Stimulated activated naive CD8-positive, alpha-beta T cell treated with anti-CD3 and anti-CD28 coated beads, Interleukin-15, amount 100 ng/mL, for 72 hours (primary cell): ENCODE results near the gene LY6G6F.

Experiments
- ATAC-seq: fragments of 150-1000 bp; cut with Tn5 transposase; 2 replicates; pipeline ENCODE4 v1.10.0; 2021; ENCODE audit warnings: mild to moderate bottlenecking, moderate library complexity
- DNase-seq, 2 donors: peaks; one replicate each; pipeline ENCODE4 v3.0.0; 2021 to 2022
- H3K27ac Mint-ChIP-seq, 2 donors: one replicate each; pipeline ENCODE4 v1.8.0; 2022; ENCODE audit warnings: mild to moderate bottlenecking in 2 of 2, mixed read lengths in 2 of 2, moderate library complexity in 2 of 2
- H3K27me3 Mint-ChIP-seq: one replicate; pipeline ENCODE4 v1.8.0; 2022; ENCODE audit warnings: mixed read lengths
- H3K4me1 Mint-ChIP-seq: one replicate; pipeline ENCODE4 v1.8.0; 2022; ENCODE audit warnings: mild to moderate bottlenecking, mixed read lengths
- H3K4me3 Mint-ChIP-seq, 2 donors: one replicate each; pipeline ENCODE4 v1.8.0; 2022; ENCODE audit warnings: mild to moderate bottlenecking in 2 of 2, mixed read lengths in 2 of 2, moderate library complexity in 1 of 2
- H3K9me3 Mint-ChIP-seq, 2 donors: one replicate each; pipeline ENCODE4 v1.8.0; 2022; ENCODE audit warnings: mixed read lengths in 2 of 2

LY6G6F gene

GRCh38 chr6:31723980-31724691 lies 17.5 kb downstream of the LY6G6F start:
- DNase-seq (no peak), ATAC-seq (no peak)
- no peak overlapping the region for H3K27ac Mint-ChIP-seq
- H3K4me3 Mint-ChIP-seq = peak overlapping the region in 1 of 2 donors; percentile 30
- H3K27me3 Mint-ChIP-seq = no peaks in the 10 kb centered on the region
- H3K4me1 Mint-ChIP-seq = peaks cover 47% of the 10 kb centered on the region
- H3K9me3 Mint-ChIP-seq = no peaks in the 10 kb centered on the region

GRCh38 chr6:31725502-31726350 lies 19.1 kb downstream of the LY6G6F start:
- H3K4me3 Mint-ChIP-seq = no peak overlapping the region
- H3K27ac Mint-ChIP-seq = peak overlapping the region in 1 of 2 donors; percentile 6
- peaks cover 63% of the 10 kb centered on the region for H3K4me1 Mint-ChIP-seq
- H3K9me3 Mint-ChIP-seq = no peaks in the 10 kb centered on the region
- ATAC-seq (no peak), DNase-seq (no peak)
- H3K27me3 Mint-ChIP-seq = no peaks in the 10 kb centered on the region

GRCh38 chr6:31727034-31727716 lies 20.5 kb downstream of the LY6G6F start:
- H3K27ac Mint-ChIP-seq = no peak overlapping the region
- no peaks in the 10 kb centered on the region for H3K27me3 Mint-ChIP-seq
- peaks cover 74% of the 10 kb centered on the region for H3K4me1 Mint-ChIP-seq
- DNase-seq = no peak
- peak overlapping the region in 1 of 2 donors; percentile 15 for H3K4me3 Mint-ChIP-seq
- no peak for ATAC-seq
- H3K9me3 Mint-ChIP-seq = no peaks in the 10 kb centered on the region

- no peaks in the 10 kb centered on the region for H3K27me3 Mint-ChIP-seq
- DNase-seq (no peak), ATAC-seq (no peak)
- peak overlapping the region in 1 of 2 donors; percentile 89 for H3K4me3 Mint-ChIP-seq
- H3K4me1 Mint-ChIP-seq = peaks cover 76% of the 10 kb centered on the region
- no peaks in the 10 kb centered on the region for H3K9me3 Mint-ChIP-seq
- H3K27ac Mint-ChIP-seq = no peak overlapping the region
Measured at GRCh38 chr6:31727717-31728671, 21.3 kb downstream of the LY6G6F start.

GRCh38 chr6:31728767-31729514 lies 22.3 kb downstream of the LY6G6F start, which contains the start of gene DDAH2:
DDAH2 (minus strand) TSS chr6:31729299; CDS start chr6:31729161, 138 bp downstream.
- peak within 1 kb of the TSS; percentile 64 to 69 for H3K27ac Mint-ChIP-seq
- H3K9me3 Mint-ChIP-seq = no peaks in the 10 kb centered on the region
- ATAC-seq (peak; percentile 43), DNase-seq (no peak)
- H3K27me3 Mint-ChIP-seq = no peaks in the 10 kb centered on the region
- peak within 1 kb of the TSS; percentile 89 for H3K4me3 Mint-ChIP-seq
- H3K4me1 Mint-ChIP-seq = peaks cover 76% of the 10 kb centered on the region

GRCh38 chr6:31729515-31729978 lies 22.9 kb downstream of the LY6G6F start:
- Mint-ChIP-seq H3K27ac (peak overlapping the region; percentile 45 to 47), H3K4me1 (peaks cover 81% of the 10 kb centered on the region), H3K9me3 (no peaks in the 10 kb centered on the region), H3K27me3 (no peaks in the 10 kb centered on the region), H3K4me3 (peak overlapping the region; percentile 89)
- peak; percentile 83 for ATAC-seq
- peak; percentile 77 to 79 for DNase-seq

- ATAC-seq (peak; percentile 71), DNase-seq (peak; percentile 70 to 74)
- H3K4me3 Mint-ChIP-seq = peak overlapping the region; percentile 89
- H3K27me3 Mint-ChIP-seq = no peaks in the 10 kb centered on the region
- no peaks in the 10 kb centered on the region for H3K9me3 Mint-ChIP-seq
- H3K27ac Mint-ChIP-seq = peak overlapping the region; percentile 64 to 69
- H3K4me1 Mint-ChIP-seq = peaks cover 82% of the 10 kb centered on the region
Measured at GRCh38 chr6:31729979-31730630, 23.4 kb downstream of the LY6G6F start.

- no peak for DNase-seq
- no peak for ATAC-seq
- H3K27ac Mint-ChIP-seq = peak overlapping the region in 1 of 2 donors; percentile 42
- H3K27me3 Mint-ChIP-seq = no peaks in the 10 kb centered on the region
- no peaks in the 10 kb centered on the region for H3K9me3 Mint-ChIP-seq
- H3K4me1 Mint-ChIP-seq = peaks cover 81% of the 10 kb centered on the region
- peak overlapping the region; percentile 89 for H3K4me3 Mint-ChIP-seq
Measured at GRCh38 chr6:31730631-31731086, 24.0 kb downstream of the LY6G6F start.

GRCh38 chr6:31732029-31732428 lies 25.4 kb downstream of the LY6G6F start:
- no peak for DNase-seq
- no peak overlapping the region for H3K27ac Mint-ChIP-seq
- H3K4me3 Mint-ChIP-seq = no peak overlapping the region
- H3K4me1 Mint-ChIP-seq = peaks cover 72% of the 10 kb centered on the region
- no peaks in the 10 kb centered on the region for H3K27me3 Mint-ChIP-seq
- no peak for ATAC-seq
- H3K9me3 Mint-ChIP-seq = no peaks in the 10 kb centered on the region

- H3K27ac Mint-ChIP-seq = peak overlapping the region; percentile 35 to 74
- peaks cover 72% of the 10 kb centered on the region for H3K4me1 Mint-ChIP-seq
- ATAC-seq (no peak), DNase-seq (no peak)
- peak overlapping the region; percentile 50 to 95 for H3K4me3 Mint-ChIP-seq
- no peaks in the 10 kb centered on the region for H3K27me3 Mint-ChIP-seq
- H3K9me3 Mint-ChIP-seq = no peaks in the 10 kb centered on the region
Measured at GRCh38 chr6:31733734-31734133, 27.1 kb downstream of the LY6G6F start.

GRCh38 chr6:31734247-31734820 lies 27.7 kb downstream of the LY6G6F start:
- peaks cover 72% of the 10 kb centered on the region for H3K4me1 Mint-ChIP-seq
- no peak for ATAC-seq
- H3K9me3 Mint-ChIP-seq = no peaks in the 10 kb centered on the region
- H3K27ac Mint-ChIP-seq = peak overlapping the region; percentile 69 to 86
- no peak for DNase-seq
- peak overlapping the region; percentile 95 to 97 for H3K4me3 Mint-ChIP-seq
- H3K27me3 Mint-ChIP-seq = no peaks in the 10 kb centered on the region

- DNase-seq = peak; percentile 36 to 71
- peak; percentile 55 for ATAC-seq
- H3K9me3 Mint-ChIP-seq = no peaks in the 10 kb centered on the region
Measured at GRCh38 chr6:31734821-31735406, 28.2 kb downstream of the LY6G6F start.

More at GRCh38 chr6:31734821-31735406, 28.2 kb downstream of the LY6G6F start:
- Mint-ChIP-seq H3K4me3 (peak overlapping the region; percentile 95 to 97), H3K27me3 (no peaks in the 10 kb centered on the region), H3K4me1 (peaks cover 72% of the 10 kb centered on the region), H3K27ac (peak overlapping the region; percentile 94)
